ENCODE results near the gene COL16A1.

Gene COL16A1

DNA sequence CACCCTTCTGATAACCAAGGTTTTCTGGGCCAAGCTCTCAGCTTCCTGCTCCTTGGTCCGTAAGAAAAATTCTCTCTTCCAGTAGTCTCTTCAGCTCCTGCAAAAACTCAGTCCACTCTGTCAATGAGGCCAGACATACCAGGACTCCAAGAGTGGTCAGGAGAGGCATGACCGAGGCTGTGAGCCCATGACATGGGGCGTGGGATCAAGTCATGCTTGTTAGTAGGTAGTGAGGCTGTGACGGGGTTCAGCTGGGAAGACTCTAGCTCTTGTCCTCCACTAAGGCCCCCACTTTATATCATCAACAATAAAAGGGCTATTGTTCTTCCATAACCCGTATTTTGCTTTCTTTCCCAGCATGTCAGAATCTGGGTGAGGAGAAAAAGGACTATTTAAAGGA lies 96.5 kb downstream of the COL16A1 start:
- in situ Hi-C loops (cut with MboI; ENCODE audit: low sequenced_read_pairs) = no loop called here

DNA sequence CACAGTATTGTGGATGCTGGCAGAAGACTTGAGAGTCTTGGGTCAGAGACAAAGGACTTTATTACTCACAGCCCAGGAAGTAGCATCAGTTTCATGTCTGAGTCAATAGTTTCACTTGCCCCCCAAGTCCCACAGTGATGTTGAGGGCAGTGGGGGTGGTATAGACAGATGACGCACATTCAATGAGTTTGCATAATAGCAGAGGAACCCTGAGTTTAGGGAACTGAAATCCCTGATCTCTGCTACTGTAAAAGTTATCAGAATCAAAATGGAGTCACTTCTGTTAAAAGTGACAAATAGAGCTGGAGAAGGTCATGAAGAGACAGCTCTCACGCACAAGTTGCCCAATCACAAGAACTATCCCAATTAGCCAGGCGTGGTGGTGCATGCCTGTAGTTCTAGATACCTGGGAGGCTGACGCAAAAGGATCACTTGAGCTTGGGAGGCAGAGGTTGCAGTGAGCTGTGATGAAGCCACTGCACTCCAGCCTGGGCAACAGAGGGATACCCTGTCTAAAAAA lies 97.8 kb downstream of the COL16A1 start:
- in situ Hi-C loops (cut with MboI; ENCODE audit: low sequenced_read_pairs) = no loop called here
